Fibroblast of villous mesenchyme (primary cell): ENCODE data around the gene LHX3. TPM values are rescaled to one million over a fixed set of nuclear protein-coding genes. Genes with fewer than 3 reads are reported as not detected.

Source experiments
- DNase-seq: peaks from one replicate; pipeline ENCODE4 v3.0.0-alpha.2; 2010; ENCODE audit warnings: low read depth
- H3K4me3 ChIP-seq: 2 replicates; pipeline ENCODE4 v1.5.1; 2011; ENCODE audit warnings: low read depth, mild to moderate bottlenecking, low read length
- CTCF ChIP-seq: IDR thresholded peaks from 2 replicates; pipeline ENCODE4 v1.5.1; 2012; ENCODE audit warnings: low read depth, mild to moderate bottlenecking, low read length; ENCODE audit not compliant: insufficient read depth
- total RNA-seq: library from RNA; depleted of rRNA; stranded (reverse); fragments of >200 nt; gene quantifications from 2 replicates; pipeline ENCODE4 v1.2.3, GENCODE V29; 2012

LHX3 gene
- total RNA-seq, 1 donor: not detected

DNA sequence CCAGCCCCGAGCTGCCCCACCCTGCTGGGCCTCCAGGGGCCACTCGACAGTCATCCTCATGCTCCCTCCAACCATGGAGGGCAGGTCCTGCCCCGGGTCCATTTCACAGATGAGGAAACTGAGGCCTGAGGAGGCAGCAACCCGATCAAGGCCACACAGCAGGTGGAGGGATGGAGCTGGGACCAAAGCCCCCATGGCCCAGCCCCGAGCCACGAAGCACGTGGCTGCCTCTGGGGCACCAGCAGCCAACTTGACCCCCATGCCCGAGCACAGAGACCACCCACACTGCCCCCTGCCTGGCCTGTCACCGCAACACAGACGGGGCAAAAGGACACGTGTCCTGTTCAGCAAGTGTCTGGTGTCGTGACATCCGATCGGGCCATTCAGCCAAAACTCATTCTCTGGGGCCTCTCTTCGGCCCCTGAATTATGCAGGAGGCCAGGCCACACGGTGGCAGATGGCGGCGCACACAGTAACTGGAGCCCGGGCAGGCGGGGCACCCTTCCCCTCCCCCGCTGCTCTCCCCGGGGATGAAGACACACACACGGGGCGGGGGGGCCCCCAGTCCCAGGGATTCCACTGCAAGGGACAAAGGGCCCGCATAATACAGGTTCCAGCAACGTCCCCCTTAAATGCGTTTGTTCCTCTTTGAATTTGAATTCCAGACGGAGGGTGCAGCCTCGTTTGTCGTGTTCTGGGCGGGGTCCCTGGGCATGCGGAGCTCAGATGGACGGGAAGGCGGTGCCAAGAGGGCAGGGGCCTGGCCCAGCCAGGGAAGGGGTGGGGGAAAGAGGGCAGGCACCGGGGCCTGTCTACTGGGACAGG is 56.8 kb downstream of the LHX3 start:
- H3K4me3 ChIP-seq: no peak overlapping the region
- no peak for TF ChIP-seq CTCF
- DNase-seq: no peak

- no peak for DNase-seq
- no peak overlapping the region for H3K4me3 ChIP-seq
- no peak for TF ChIP-seq CTCF
These were observed 57.7 kb downstream of the LHX3 start for GRCh38 chr9:136147038-136147889.

Other genes with a start within 250 kb of the LHX3 start
- gene UBAC1, start 243.8 kb downstream of the LHX3 start, total RNA-seq: 26.7 and 27.6 TPM in 2 replicates
- 30.3 and 34.1 TPM in 2 replicates for gene NACC2, start 109.8 kb downstream of the LHX3 start, total RNA-seq
- gene TMEM250, start 86.3 kb downstream of the LHX3 start, total RNA-seq: 39.0 and 39.7 TPM in 2 replicates
- gene QSOX2, start 40.7 kb upstream of the LHX3 start, total RNA-seq: 11.3 and 15.1 TPM in 2 replicates
- gene CCDC187, start 99.0 kb upstream of the LHX3 start, total RNA-seq: under 0.01 TPM in 2 replicates
- 54.8 and 72.5 TPM in 2 replicates for gene GPSM1, start 122.4 kb upstream of the LHX3 start, total RNA-seq
- gene DNLZ, start 158.6 kb upstream of the LHX3 start, total RNA-seq: 8.2 and 17.4 TPM in 2 replicates
- gene CARD9, start 168.5 kb upstream of the LHX3 start, total RNA-seq: 14.7 and 20.0 TPM in 2 replicates
- gene SNAPC4, start 195.0 kb upstream of the LHX3 start, total RNA-seq: 9.0 and 11.7 TPM in 2 replicates
- gene ENTR1, start 205.5 kb upstream of the LHX3 start, total RNA-seq: 34.5 and 40.3 TPM in 2 replicates
- 45.1 and 48.8 TPM in 2 replicates for gene PMPCA, start 205.5 kb upstream of the LHX3 start, total RNA-seq
- gene INPP5E, start 234.7 kb upstream of the LHX3 start, total RNA-seq: 8.2 and 9.3 TPM in 2 replicates